HG03575 (cell line): ENCODE data around the gene PRKAG2.

Experiments used
- ATAC-seq: cut with Tn5 transposase; IDR thresholded peaks from one replicate; pipeline ENCODE4 v1.9.1; 2021; ENCODE audit not compliant: unreplicated experiment, insufficient number of reproducible peaks, low FRiP score; ENCODE audit errors: extremely low read depth

PRKAG2 gene

DNA sequence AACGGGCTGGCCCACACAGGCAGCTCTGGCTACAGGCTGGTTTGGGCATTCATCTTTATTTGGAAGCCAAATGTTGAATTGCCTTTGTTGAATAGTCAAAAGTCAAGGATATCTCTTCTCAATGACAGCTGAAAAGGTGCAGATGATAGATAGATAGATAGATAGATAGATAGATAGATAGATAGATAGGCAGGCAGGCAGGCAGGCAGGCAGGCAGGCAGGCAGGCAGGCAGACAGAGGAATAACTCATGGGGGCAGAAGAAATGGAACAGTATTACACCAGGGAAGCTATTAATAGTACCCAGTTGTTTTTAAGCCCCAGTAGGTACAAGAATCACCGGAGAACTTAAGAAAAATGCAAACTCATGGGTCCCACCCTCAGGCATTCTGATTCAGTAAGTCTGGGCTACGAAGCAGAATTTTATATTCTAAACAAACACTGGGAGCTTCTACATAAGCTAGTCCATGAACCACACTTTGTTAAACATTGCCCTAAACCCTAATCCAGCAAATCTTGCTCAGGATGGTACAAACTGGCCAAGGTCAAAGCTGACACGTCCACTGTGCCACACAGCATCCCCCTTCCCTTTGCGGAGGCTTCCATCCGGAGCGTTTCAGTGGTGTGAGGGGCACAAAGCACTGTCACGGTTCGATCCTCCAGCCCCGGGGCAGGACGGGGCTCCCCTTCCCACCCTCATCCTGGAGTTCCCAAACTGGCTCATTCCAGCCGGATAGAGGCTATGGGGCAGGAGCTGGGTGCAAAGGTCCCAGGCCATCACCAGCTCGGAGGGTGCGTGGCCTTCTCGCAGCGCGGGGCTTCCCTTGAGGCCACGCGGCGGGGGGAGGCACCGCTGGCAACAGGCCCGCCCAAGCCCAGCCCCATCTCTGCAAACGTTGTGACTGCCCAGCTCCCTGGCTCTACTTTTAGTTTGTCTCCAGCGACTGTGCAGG, 6.7 kb downstream of the PRKAG2 start:
- ATAC-seq, result no peak

DNA sequence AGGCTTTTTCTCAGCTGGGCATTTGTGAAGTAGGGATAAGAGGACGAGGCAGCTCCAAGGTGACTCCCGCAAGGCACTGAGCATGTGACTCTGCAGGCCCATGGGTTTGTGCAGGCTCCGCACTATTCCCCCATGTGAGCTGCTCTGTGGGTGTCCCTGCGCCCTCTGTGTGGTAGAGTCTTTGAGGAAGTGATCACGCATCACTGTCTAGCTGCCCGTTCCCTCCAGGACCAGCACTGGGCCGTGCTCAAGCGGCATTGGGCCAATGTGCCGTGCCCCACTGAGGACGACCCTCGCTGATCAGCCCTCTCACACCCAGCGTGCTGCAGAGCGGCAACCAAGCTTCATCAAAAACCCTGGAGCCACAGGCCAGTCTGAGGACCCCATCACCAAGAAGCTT, 7.5 kb downstream of the PRKAG2 start:
- ATAC-seq, result no peak

DNA sequence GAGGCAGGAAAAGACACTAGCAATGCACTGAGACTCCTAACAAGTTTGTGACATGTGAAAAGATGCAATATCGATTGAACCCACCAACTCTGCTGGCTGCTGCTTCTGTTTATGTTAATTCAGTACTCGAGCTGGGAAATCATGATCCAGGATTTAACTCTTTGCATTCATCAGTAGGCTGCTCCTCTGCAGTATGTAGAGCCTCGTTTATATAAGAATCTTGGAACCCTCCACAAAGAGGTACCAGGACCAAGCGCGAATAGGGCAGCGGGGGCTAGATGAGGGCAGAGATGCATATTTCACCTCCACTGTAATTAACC, 7.8 kb downstream of the PRKAG2 start:
- ATAC-seq, result no peak

DNA sequence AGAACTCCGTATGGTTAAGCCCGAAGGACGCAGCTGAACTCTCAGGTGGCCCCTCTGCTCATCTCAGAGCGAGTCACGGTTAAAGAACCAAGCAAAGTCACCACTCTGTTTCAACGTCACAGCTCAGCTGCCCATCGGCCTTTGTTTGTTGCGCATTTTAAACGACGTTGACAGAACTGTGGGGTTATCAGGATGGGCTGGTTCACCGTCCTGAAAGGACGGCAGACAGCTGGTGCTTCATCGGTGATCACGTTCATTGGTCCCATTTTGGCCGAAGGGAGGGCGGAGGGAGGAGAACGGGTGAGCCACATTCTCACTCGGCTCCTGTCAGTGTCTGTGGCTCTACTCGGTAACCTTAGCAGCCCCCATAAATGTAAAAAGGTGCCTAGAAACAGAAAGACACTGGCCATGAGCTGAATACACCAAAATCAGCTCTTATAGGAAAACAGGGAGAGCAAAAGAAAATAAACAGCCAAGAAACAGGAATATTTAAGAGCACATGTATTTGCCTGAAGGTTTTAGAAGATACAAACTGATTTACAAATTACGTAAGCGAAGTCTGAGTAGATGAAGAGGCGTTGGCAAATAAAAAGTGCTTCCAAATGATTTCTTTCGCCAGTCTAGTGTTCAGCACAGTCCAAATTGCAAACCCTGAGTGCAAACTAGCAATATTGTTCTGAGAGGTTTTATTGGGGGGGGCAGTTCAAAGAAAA, 8.4 kb downstream of the PRKAG2 start:
- ATAC-seq, result no peak

DNA sequence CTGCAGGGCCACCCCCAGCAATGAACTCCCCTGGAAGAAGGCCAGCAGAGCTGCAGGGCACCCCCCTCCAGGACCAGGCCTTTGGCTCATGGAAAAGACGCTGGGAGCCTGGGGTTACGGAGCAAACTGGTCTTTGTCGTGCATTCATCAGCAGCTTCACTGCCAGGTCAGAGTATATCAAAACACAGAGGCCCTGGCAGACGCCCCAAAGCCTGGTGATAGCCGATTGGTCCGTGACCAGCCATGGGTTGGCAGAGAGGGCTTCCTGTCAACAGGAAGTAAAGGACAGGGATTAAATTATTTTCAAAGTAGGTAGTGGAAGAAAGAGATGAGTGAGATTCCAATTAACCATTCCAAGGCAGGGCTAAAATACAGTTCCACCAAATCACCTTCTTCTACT, 9.0 kb downstream of the PRKAG2 start:
- no peak for ATAC-seq

DNA sequence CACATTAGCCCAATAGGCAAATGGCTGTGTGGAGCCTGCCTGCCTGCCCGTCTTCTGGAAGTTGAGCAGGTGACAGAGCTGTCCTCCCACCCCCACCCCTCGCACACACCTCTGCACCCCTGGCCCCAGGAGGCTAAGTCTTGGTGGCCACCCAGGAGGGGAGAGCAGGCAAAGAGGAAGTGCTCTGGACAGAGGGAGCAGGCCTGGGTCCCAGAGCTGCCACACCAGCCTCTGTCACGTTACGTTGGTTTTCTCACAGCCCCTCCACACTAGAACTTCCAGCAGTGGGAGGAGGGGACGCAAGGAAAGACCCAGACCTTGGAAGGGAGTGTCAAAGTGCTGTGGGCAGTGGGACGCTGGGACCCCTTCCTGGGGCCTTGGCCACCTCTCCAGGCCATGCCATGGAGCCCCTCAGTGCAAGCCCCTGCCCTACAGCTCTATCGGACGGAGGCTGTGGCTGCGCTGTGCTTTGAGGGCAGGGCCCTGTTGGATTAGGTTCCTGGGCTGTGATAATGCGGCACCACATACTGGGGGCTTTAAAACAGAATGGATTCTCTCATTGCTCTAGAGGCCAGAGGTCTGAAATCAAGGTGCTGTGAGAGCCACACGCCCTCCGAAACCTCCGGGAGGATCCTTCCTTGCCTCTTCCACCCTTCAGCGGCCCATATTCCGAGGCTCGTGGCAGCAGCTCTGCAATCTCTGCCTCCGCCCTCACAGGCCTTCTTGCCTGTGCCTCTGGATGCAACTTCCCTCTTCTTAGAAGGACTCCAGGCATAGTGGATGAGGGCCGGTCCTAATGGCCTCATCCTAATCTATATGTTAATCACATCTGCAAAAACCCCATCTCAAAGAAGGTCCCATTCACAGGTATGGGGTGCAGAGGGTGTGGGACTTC, 9.9 kb downstream of the PRKAG2 start:
- ATAC-seq, result no peak

DNA sequence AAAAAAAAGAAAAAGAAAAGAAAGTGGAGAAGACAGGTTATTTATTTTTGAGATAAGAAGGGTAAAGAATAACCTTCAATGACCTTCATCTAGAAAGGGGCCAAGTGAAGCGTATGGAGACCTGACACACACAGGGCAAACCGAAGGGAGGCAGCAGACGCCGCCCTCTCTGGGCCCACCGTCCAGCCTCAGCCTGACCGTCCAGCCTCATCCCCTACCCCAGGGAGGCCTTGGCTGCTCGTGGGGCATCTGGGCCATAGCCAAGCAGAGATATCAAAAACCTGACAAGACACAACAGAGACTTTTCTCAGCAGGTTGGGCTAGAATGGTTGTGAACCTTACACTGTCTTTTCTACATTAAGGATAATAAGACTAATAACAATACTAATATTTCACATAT, 10.9 kb downstream of the PRKAG2 start:
- ATAC-seq, result no peak

DNA sequence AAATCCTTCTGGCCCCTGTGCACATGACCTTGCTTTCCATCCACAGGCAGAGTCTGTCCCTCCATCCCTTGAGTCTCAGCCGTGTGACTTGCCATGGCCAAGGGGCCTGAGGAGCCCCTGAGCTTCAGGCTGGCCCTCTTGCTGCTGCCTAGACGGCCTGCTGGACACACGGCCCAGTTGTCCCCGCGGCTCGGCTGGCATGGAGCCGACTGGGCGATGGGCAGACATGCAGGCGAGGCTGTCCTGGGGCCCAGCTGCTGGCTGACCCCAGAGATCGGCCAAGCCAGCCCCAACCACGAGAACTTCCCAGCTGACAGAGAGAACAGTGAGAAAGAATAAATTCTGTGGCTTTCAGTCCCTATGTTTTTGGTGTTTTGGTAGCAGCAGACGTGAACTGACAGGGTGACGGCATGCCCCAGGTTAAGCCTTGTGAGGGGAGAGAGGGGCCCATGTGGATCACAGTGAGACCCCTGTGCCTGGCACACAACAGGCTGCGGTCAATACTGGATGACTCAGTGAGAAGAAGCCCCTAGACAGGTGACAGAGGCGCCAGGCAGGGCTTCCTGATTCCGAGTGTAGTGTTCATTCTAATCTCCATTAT, 11.7 kb downstream of the PRKAG2 start:
- no peak for ATAC-seq

DNA sequence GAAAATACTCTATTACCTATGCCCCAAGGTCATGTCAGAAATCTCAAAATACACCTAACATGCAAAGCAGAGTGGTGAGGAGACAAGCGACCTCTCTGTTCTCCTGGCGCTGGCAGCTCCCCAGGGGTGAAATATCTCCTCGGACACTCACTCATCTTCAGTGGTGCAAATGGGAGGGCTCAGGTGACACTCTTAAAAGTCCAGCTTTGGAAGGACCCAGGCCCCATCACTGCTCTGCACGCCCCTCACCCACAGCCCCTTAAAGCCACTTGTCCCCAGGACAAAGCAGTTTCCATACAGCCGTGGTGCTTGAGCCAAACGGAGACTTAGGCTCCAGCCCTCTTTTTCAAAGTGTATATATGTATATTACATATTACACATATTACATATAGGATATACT, 12.4 kb downstream of the PRKAG2 start:
- ATAC-seq, result no peak

DNA sequence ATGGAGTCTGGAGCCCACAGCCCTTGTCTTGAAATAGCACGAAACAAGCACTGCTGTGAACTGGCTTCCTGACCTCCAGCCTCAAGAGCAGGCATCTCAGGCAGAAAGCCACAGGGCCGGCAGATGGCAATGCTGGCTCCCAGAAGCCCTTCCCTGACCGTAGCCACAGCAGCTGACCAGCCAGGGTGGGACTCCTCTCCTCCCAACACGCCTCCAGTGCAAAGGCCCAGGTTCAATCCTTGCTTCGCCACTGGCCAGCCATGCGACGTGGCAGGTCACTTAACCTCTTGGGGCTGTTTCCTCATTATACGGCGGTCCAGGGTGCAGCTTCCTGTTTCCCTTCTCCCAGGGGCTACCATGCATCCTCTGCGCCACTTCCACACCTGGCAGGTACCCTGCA, 12.8 kb downstream of the PRKAG2 start:
- ATAC-seq, result no peak

DNA sequence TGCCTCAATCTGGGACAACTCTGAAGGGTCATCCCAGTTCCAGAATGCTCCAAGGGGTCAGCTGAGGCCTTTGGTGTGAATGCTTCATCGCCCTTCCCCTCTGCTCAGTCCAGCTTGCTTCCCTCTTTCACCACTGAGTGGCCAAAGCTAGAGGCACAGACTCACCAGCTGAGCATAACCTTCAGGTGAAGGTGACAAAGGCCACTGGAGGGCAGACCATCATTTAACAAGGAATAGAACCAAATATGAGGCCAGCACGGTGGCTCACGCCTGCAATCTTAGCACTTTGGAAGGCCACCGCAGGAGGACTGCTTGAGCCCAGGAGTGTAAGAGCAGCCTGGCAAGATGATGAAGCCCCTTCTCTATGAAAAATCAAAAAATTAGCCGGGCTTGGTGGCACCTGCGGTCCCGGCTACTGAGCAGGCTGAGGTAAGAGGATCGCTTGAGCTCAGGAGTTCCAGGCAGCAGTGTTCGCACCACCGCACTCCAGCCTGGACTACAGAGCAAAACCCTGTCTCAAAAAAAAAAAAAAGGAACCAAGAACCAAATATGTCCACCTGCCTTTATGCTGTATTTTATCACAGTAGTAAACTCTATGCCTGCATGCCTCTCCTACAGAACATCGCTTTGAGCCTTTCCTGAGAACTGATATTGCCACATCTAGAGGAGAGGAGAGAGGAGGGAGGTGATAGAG, 13.4 kb downstream of the PRKAG2 start:
- no peak for ATAC-seq

DNA sequence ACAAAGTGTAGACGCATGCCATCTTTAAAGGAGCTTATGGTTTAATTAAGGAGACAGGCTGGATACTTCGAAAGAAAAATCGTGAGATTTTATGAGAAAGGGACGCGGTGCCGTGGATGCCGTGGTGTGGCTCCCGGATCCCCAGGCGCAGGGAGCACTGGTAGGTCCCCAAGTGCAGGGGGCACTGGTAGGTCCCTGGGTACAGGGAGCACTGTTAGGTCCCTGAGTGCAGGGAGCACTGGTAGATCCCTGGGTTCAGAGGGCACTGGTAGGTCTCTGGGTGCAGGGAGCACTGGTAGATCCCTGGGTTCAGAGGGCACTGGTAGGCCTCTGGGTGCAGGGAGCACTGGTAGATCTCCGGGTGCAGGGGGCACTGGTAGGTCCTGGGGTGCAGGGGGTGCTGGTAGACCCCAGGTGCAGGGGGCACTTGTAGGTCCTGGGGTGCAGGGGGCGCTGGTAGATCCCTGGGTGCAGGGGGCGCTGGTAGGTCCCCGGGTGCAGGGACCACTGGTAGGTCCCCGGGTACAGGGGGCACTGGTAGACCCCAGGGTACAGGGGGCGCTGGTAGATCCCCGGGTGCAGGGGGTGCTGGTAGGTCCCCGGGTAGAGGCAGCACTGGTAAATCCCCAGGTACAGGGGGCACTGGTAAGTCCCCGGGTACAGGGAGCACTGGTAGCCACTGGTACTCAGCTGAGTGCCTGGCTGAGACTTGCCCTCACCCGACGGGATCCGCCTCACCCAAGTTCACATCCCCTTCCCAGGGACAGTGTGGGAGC, 14.1 kb downstream of the PRKAG2 start:
- no peak for ATAC-seq

DNA sequence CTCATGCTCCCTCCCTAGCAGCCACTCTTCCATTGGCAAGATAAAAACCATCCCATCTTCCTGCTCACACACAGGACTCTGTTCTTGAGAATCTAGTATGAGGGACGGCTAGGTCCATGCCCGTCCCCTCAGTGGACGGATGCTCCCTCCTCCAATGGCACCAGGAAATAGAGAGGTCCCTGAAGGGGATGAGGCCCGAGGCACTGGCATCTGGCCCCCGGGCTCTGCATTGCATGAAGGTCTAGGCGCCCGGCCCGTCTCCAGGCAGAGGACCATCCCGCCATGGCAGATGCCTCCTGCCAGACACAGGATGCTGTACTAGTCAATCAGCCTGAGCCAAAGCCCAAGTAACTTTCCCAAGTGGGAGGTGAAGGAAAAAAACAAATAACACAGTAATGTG, 15.0 kb downstream of the PRKAG2 start:
- ATAC-seq, result no peak

DNA sequence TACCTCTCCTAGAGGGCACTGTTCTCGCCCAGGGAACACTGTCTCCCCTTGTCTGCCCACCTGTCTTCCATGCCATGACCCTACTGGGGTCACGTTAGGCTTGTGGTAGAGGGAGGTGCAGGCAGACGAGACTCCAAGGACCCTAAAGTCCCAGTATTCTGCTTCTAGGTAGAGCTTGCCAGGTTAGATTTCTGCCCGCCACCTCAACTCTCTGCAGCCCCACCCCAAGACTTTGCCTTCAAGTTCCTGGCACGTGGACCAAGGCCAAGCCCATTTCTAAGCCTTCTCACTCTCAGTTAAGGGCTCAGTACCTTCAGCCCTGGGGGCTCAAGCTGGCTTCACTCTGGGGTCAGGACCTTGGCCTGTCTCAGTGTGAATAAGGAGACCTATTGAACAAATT, 16.1 kb downstream of the PRKAG2 start:
- ATAC-seq, result no peak

DNA sequence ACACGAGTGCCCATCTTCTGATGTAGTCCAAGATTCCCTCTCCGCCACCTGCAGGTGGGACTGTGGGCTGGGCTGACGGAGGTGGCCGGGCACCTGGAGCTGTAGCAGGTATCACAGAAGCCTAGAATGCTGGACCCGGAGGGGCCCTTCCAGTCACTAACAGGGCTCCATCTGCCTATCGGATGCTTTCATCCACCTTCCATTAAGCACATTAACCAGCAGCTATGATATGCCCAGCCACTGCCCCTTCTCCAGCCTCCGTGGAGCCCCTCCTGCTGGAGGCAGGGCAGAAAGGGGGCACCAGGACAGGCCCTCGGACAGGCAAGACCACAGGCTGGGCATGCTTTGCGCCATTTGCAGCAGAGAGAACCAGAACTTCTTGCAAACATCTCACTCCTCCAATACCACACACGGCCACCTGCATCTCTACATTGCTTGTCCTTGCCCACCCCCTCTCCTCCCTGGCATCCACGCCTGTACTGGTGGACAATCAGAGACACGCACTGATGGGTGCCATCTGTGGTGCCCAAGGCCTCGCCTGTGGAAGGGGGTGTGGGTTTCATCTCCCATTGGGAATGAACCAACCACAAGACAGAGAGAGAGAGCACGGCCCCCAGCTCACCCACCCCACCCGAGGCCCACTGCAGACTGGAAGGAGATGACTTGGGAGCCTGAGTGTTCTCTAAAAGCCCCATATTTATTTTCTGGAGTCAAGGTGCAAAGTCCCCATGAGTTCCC, 16.8 kb downstream of the PRKAG2 start:
- no peak for ATAC-seq

DNA sequence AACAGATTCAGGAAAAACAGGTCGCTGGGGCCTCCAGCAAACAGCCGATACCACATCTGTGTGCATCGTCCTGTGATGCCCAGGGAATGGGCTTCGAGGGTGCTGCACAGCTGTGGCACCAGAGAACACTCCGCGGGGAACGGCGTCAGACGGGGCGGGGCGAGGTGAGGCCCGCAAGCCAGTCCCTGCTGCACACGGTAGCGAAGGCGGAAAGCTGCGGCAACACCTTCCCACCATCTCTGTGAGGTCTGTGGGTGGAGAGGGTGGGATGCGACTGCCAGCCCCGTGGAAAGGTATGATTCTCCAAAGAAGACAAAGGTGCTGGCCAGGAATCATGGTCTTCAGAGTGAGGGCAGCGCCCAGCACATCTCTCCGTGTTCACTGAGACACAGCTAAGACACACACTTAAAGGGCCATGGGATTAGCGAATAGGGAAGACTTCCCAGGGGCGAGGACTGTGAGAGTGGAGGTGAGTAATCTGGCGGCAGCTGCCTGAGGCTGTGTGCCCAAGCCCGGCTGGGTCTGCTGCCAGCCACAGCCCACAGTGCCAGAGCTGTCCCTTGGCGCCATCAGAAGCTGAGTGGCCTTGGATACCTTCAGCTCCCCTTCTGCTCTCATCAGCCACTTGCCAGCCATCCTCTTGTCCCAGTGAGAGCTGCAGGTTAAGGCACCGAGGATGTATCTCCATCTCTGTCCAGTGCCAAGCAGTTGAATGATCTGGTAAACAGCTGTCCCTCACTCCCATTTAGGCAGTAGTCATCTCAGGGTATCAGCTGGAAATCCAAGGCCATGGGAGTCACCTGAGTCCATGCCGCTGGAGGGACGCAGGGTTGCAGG, 17.6 kb downstream of the PRKAG2 start:
- no peak for ATAC-seq

DNA sequence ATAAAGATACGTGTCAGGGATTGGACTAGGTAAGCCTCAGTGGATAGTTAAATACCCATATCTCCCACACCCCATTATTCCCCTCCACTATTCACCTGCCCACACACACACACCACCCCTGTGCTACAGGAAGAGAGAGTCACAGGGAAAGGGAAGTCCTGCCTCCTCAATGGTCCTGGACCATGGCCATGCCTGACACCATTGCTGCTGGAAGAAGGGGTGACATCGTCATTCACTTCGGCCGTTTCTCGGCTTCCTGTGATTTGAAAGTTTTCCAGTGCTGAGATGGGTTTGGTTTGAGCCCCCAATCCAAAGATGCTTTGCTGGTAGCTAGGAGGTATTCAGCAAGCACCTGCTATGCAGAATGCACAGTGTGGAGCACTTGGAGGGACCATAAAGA, 18.5 kb downstream of the PRKAG2 start:
- ATAC-seq, result no peak
